Tibial artery (tissue), 4 donors: ENCODE measurements around the gene LRRC55.
A peak's percentile ranks its signal among the peaks of the same experiment; 100 is the strongest.

Experiments used
- DNase-seq, 2 donors: peaks; one replicate each; pipeline ENCODE4 v3.0.0-alpha.2; 2019
- H3K27ac ChIP-seq, 2 donors: fragments of 200-600 bp; sonication (generic) in 1 of 2; 1 replicate in 1 of 2; 2 replicates in 1 of 2; pipeline ENCODE4 v1.5.1; 2018 to 2019; ENCODE audit warnings: mild to moderate bottlenecking in 1 of 2
- H3K27me3 ChIP-seq, 2 donors: fragments of 200-600 bp; sonication (generic) in 1 of 2; one replicate each; pipeline versions ENCODE4 v1.5.1 to v1.6.0; 2016 to 2019
- H3K36me3 ChIP-seq, 3 donors: fragments of 200-600 bp; sonication (generic) in 2 of 3; one replicate each; pipeline ENCODE4 v1.5.1; 2016 to 2019; ENCODE audit warnings: mild to moderate bottlenecking in 2 of 3
- H3K4me1 ChIP-seq, 4 donors: fragments of 200-600 bp; sonication (generic) in 2 of 4; 1 replicate in 3 of 4; 2 replicates in 1 of 4; pipeline ENCODE4 v1.5.1; 2016 to 2019
- H3K4me3 ChIP-seq, 2 donors: fragments of 200-600 bp; sonication (generic) in 1 of 2; 1 replicate in 1 of 2; 2 replicates in 1 of 2; pipeline ENCODE4 v1.5.1; 2018 to 2019; ENCODE audit warnings: mild to moderate bottlenecking in 2 of 2
- H3K9me3 ChIP-seq, 3 donors: fragments of 200-600 bp; sonication (generic) in 1 of 3; one replicate each; pipeline ENCODE4 v1.5.1; 2016 to 2019
- CTCF ChIP-seq, 2 experiments: fragments of 200-600 bp in 1 of 2; fragments of 450-650 bp in 1 of 2; IDR thresholded peaks; one replicate each; pipeline ENCODE4 v1.5.1; 2017 to 2019; ENCODE audit warnings: antibody characterized with exemption in 2 of 2, mild to moderate bottlenecking in 1 of 2, moderate library complexity in 1 of 2
- intact Hi-C: fragments of 100-400 bp; cut with DNase I; formaldehyde crosslinking; loops from one replicate; pipeline ENCODE4 v1.15.0; 2023; ENCODE audit warnings: low total_unique reads

The LRRC55 gene

GRCh38 chr11:57216463-57216862 is 34.7 kb downstream of the LRRC55 start:
- no peaks in the 10 kb centered on the region for H3K9me3 ChIP-seq
- TF ChIP-seq CTCF (IDR thresholded peaks at IDR 0.05): no peak
- H3K4me1 ChIP-seq: peaks cover 0 to 24% (median 6%) of the 10 kb centered on the region in 4 donors
- no peak overlapping the region for H3K27ac ChIP-seq
- no peak overlapping the region for H3K4me3 ChIP-seq
- no peaks in the 10 kb centered on the region for H3K36me3 ChIP-seq
- H3K27me3 ChIP-seq: no peaks in the 10 kb centered on the region
- no peak for DNase-seq
- intact Hi-C loops: no loop called here

GRCh38 chr11:57217053-57217452 is 35.3 kb downstream of the LRRC55 start:
- H3K36me3 ChIP-seq: no peaks in the 10 kb centered on the region
- H3K4me3 ChIP-seq: no peak overlapping the region
- intact Hi-C loops: no loop called here
- no peaks in the 10 kb centered on the region for H3K9me3 ChIP-seq
- no peak overlapping the region for H3K27ac ChIP-seq
- no peak for DNase-seq
- H3K4me1 ChIP-seq: peaks cover 0 to 24% (median 6%) of the 10 kb centered on the region in 4 donors
- TF ChIP-seq CTCF (IDR thresholded peaks at IDR 0.05): no peak
- no peaks in the 10 kb centered on the region for H3K27me3 ChIP-seq

DNA sequence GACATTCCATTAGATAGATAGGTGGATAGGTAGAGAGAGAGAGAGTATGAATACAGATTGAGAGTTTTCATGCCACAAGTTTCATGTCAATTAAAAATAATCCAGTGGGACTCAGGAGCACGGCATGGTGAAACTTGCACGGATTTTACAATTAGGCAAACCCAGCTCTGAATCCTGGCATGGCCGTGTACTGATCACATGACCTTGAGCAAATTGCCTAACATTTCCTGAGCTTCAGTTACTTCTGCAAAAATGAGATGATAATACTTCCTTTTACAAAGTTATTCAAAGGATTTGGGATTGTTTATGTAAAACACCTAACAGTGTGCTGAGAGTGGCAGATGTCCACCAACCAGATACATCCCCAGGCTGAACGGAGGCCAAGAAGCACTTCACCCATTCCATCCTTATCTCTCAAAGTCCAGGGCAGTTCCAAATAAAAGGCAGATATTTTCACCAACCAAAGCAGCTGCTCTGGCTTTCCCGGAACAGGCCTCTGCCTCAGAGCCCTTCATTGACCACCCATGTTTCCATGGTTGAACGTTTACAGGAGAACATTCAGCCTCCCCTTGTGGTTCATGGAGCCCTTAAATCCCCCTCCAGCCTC is 37.4 kb downstream of the LRRC55 start:
- Histone ChIP-seq H3K36me3 (no peaks in the 10 kb centered on the region), H3K27ac (no peak overlapping the region), H3K27me3 (no peaks in the 10 kb centered on the region), H3K9me3 (no peaks in the 10 kb centered on the region), H3K4me1 (peaks cover 0 to 17% (median 2%) of the 10 kb centered on the region in 4 donors), H3K4me3 (no peak overlapping the region)
- TF ChIP-seq CTCF (IDR thresholded peaks at IDR 0.05): no peak
- peak in 1 of 2 donors; percentile 64 for DNase-seq
- intact Hi-C loops: no loop called here

GRCh38 chr11:57222239-57222638 is 40.5 kb downstream of the LRRC55 start:
- Histone ChIP-seq H3K4me1 (peaks cover 0 to 9% (median 0%) of the 10 kb centered on the region in 4 donors), H3K36me3 (no peaks in the 10 kb centered on the region), H3K27ac (no peak overlapping the region), H3K9me3 (no peaks in the 10 kb centered on the region), H3K27me3 (peaks cover 0 to under 1% of the 10 kb centered on the region in 2 donors), H3K4me3 (no peak overlapping the region)
- intact Hi-C loops: no loop called here
- DNase-seq: no peak
- TF ChIP-seq CTCF (IDR thresholded peaks at IDR 0.05): no peak

DNA sequence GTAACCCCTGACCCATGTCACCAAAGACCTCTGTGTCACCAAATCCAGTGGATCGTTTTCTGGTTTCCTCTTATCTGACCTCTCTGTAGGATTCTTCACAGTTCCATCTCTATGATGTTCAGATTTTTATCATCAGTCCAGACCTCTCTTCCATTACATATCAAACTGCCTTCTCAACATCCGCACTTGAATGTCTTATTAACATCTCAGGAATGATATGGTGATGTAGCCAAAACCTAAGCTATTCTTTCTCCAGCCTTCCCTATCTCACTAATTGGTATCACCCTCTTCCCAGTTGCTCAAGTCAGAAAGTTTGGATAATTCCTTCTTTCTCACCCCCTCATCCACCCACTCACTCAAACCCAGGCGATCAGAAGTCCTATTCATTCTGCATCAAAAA is 41.8 kb downstream of the LRRC55 start:
- no peak for DNase-seq
- Histone ChIP-seq H3K27me3 (peaks cover 0 to 10% of the 10 kb centered on the region in 2 donors), H3K4me3 (no peak overlapping the region), H3K4me1 (peaks cover 0 to 9% (median 0%) of the 10 kb centered on the region in 4 donors), H3K27ac (no peak overlapping the region), H3K9me3 (no peaks in the 10 kb centered on the region), H3K36me3 (no peaks in the 10 kb centered on the region)
- intact Hi-C loops: no loop called here
- TF ChIP-seq CTCF (IDR thresholded peaks at IDR 0.05): no peak

DNA sequence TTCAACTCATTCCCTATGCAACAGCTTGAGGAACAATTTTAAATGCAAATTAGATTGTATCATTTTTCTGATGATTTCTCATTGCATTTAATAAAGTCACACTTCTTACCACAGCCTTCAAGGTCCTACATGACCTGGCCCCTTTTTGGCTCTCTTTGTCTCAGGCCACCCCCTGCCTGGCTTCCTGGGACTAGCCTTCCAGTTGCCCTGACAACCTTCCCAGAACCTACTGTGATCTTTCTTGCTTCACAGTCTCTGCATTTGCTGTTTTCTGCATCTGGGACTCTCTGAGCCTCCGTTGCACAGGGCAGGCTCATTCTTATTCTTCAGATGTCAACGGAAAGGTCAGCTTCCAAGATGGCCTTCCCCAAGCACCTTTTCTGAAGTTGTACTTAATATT is 42.4 kb downstream of the LRRC55 start:
- Histone ChIP-seq H3K27me3 (peaks cover 0 to 10% of the 10 kb centered on the region in 2 donors), H3K36me3 (no peaks in the 10 kb centered on the region), H3K4me1 (peaks cover 0 to 4% (median 0%) of the 10 kb centered on the region in 4 donors), H3K4me3 (no peak overlapping the region), H3K27ac (no peak overlapping the region), H3K9me3 (no peaks in the 10 kb centered on the region)
- no peak for DNase-seq
- TF ChIP-seq CTCF (IDR thresholded peaks at IDR 0.05): no peak
- intact Hi-C loops: no loop called here
